ENCODE data around the gene GREM2.
A peak's percentile ranks its signal among the peaks of the same experiment; 100 is the strongest.

Gene GREM2

DNA sequence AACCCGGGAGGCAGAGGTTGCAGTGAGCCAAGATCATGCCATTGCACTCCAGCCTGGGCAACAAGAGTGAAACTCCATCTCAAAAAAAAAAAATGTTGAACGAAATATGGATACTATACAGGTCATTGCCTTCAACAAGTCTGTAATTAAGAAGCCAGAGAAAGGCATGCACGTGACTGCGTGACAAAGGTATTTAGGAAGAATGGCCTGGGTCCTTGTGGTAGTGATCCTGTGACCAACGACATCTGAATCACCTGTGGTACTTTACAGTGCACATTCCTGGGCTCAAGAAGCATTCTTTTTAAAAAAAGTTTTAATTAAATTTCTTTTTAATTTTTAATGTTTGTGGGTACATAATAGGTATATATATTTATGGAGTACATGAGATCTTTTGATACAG is 115.0 kb downstream of the GREM2 start:
- DNase-seq, result no peak

DNA sequence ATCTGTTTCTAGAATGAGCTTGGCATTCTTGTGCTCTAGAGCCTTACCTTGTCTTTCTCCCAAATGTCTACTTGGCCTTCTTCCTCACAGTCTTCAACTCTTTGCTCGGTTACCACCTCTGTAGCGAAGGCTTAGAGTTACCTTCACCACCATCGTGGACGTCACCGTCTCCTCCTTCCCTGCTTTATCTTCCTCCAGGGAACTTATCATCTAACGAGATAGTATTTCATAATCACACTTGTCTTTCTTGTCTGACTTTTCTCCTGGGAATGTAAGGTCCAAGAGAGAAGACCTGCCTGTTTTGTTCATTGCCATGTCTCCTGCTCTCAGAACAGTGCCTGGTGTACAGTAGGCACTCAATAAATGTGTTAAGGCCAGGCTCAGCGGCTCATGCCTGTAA is 115.6 kb downstream of the GREM2 start:
- DNase-seq, result no peak

DNA sequence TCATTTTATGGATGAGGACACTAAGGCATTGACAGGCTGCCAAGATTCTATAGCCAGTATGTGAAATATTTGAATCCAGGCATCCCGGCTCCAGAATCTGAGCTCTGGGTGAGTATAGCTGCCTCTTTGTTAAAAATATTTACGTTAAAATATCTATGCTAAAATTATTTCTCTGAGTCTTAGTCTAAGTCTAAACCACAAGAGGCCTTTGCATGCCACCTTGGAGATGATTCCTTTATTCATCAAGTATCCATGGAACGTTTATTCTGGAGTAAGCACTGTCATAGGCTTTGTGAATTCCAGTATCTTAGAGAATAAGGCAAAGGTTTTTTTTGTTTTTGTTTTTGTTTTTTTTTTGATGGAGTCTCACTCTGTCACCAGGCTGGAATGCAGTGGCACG is 116.4 kb downstream of the GREM2 start:
- no peak for DNase-seq

- DNase-seq, result no peak
Observed at GRCh38 chr1:240492832-240493440, 119.0 kb downstream of the GREM2 start.

GRCh38 chr1:240491796-240492195 is 120.2 kb downstream of the GREM2 start:
- no peak for DNase-seq

DNA sequence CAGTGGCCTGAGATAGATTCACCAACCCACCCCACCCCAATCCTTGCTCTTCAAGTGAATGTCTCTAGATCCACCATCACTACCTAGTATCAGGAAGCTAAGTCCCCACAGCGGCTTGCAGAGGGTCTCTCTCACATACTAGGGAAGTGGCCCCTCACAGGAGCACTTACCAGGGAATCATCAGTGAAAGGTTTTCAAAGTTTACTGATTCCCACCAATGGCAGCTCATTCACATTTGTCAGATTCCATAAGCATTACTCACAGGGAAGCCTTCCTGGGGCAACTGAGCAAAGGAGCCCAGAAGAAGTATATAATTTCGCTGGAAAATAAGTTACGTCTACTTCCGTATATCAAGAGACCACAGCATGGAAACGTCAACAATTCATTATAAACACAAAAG is 120.8 kb downstream of the GREM2 start:
- DNase-seq, result no peak

GRCh38 chr1:240487493-240487892 is 124.5 kb downstream of the GREM2 start:
- no peak for DNase-seq

- DNase-seq, result no peak
Observed at GRCh38 chr1:240486611-240487010, 125.3 kb downstream of the GREM2 start.

GRCh38 chr1:240484804-240485443 is 127.0 kb downstream of the GREM2 start:
- DNase-seq, result no peak

DNA sequence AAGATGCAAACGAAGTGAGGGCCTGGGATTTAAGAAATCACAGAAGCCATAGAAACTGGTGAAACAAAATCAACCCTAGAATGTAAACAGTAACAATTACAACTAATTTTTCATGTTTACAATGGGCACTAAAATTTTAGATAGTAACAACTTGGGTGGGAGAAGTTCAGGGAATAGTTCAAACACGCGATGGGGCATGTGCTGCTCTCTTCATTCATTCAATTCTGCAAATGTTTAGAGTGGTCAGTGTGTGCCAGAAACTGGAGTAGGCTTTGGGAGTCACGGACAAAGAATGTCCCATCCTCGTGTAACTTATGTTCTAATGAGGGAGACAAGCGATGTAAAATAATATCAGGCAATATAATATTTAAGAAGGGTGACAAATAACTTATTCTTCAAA is 133.4 kb downstream of the GREM2 start:
- DNase-seq, result no peak

DNA sequence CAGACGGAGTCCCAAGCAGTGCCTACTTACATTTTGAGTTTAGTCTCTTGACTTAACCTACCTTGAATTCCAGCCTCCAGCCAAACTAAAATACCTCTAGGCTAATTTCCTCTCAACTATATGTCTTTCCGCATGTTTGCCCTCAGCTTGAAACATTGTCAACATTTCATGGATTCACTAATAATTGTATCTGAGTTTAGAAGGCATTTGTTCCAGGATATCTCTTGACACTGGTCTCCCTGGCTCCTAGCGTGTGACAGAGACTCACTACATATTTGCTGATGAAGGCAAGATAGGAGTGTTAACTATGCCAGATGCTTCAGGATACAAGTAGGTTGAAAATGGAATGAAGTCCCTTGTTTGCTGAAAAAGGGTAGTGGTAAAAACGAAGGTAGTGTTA is 136.1 kb downstream of the GREM2 start:
- no peak for DNase-seq

GRCh38 chr1:240474133-240474614 is 137.8 kb downstream of the GREM2 start:
- no peak for DNase-seq

- DNase-seq, result no peak
Observed at GRCh38 chr1:240468656-240469055, 143.3 kb downstream of the GREM2 start.

GRCh38 chr1:240467895-240468294 is 144.1 kb downstream of the GREM2 start:
- DNase-seq, result no peak

- no peak for DNase-seq
Observed at GRCh38 chr1:240466509-240466908, 145.4 kb downstream of the GREM2 start.

GRCh38 chr1:240465531-240465940 is 146.4 kb downstream of the GREM2 start:
- no peak for DNase-seq

DNA sequence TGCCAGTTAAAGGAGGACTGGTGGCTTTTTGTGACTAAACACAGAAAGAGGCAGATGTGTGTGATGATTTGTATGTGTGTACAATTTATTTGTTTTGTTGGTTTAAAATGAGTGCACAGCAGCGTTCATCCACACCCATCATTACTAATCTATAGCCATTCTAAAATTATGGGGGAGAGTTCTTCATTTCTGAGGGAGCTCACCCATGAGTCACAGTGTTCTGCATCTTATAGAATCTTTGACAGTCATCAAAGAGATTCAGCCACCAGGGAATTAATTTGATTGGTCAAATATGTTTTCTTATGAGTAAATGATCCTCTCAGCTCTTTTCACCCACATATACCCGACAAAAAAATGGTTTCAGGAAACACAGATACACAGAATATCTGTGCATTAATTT is 147.9 kb downstream of the GREM2 start:
- DNase-seq, result no peak

DNA sequence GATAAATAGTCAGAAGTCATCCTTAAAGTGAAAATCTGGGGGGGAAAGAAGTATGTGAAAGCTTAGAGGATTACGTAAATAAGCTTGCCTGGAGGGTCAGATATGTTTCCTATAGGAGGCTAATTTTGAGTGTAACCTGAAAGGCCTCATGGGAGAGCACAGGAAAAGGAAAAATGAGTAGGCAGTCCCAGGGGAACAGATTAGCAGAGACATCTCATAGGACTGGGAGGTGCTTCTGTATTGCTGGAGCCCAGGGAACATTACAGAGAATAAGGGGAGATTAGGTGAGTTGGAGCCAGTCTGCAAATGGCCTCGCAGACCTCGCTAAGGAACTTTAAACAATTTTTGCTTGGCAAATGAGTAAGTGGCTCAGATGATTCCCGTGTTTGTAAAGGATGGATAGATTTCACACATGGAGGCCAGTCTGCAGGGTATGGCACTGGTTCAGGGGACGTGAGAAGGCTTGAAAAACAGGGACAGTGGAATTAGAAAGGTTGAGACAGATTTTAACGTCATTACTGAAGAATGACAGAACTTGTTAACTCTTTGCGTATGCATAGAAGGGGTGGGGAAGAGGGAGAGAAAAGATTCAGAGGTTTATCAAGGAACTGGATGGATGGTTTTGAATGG is 149.1 kb downstream of the GREM2 start:
- no peak for DNase-seq

- DNase-seq, result no peak
Observed at GRCh38 chr1:240462277-240462676, 149.7 kb downstream of the GREM2 start.

DNA sequence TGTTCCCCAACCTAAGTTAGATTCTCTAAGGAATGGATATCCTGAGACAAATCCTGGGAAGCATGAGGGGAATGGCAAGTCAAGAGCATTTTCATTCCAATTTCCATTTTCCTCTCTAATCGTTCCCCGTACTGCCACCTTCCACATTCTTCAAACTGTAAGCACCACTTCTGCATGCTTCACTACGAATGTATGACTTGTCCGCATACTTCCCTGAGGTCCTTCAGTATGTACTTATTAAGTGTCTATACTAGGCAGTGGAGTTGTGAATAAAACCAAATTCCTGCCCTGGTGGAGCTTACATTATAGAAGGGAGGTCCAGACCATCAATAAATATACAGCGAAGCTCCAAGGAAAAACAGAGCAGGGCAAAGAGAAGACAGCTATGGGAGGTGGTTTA is 154.8 kb downstream of the GREM2 start:
- no peak for DNase-seq

DNA sequence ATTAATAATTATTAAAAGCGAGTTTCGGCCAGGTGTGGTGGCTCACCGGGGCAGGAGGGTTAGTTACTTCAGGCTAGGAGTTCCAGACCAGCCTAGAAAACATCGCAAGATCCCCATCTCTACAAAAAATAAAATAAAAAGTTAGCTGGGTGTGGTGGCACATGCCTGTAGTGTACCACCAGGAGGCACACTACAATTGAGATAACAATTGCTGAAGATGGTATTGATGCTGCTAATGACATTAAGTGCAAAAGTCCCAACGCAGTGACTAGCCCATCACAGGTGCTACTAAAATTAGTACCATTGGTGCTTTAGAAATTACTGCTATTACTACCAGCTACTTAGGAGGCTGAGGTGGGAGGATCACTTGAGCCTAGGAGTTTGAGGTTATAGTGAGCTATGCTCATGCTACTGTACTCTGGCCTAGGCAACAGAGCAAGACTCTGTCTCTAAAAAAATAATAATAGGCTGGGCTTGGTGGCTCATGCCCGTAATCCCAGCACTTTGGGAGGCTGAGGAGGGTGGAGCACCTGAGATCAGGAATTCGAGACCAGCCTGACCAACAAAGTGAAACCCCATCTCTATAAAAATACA is 156.6 kb downstream of the GREM2 start:
- peak in 1 of 2 experiments; percentile 0 for DNase-seq

- DNase-seq, result no peak
Observed at GRCh38 chr1:240445369-240445768, 166.6 kb downstream of the GREM2 start.

- no peak for DNase-seq
Observed at GRCh38 chr1:240441669-240442068, 170.3 kb downstream of the GREM2 start.
